ENCODE results near the gene PRPH. TPM values are rescaled to one million over a fixed set of nuclear protein-coding genes. Genes with fewer than 3 reads are reported as not detected.

Gene PRPH
- total RNA-seq, 1 donor from 2014 or later, result 17.2 TPM

- intact Hi-C loops (cut with DNase I), result no loop called here
- Histone ChIP-seq H3K36me3 (no peaks in the 10 kb centered on the region), H3K27me3 (no peaks in the 10 kb centered on the region), H3K9me3 (no peaks in the 10 kb centered on the region), H3K4me3 (no peak overlapping the region), H3K27ac (no peak overlapping the region), H3K4me1 (peaks cover 10% of the 10 kb centered on the region)
- DNase-seq (ENCODE audit: extremely low spot score in 2 of 2), result no peak
- TF ChIP-seq POLR2A (IDR thresholded peaks at IDR 0.05), result no peak
- TF ChIP-seq CTCF (IDR thresholded peaks at IDR 0.05), result no peak
- TF ChIP-seq POLR2AphosphoS5 (IDR thresholded peaks at IDR 0.05; ENCODE audit: insufficient read depth in 1 of 2, low read depth in 1 of 2), result no peak
These were observed 35.5 kb upstream of the PRPH start for GRCh38 chr12:49259452-49259851.

DNA sequence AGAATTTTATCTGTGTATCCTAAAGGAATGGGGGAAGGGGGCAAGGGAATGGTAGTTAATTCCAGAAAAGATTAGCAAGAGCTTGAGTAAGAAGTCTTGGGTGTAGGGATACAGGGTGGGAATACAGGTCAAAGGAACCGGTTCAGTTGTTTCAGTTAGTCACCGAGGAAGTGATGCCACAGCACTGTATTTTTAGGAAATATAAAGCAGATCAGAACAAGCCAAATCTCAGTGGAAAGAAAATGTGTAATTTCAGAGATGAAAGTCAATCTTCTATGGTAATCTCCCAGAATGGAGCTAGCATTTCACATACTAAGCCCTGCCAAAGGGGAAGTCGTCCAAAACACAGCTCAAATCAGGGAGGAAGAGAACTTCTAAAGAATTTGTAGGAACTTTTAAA, 34.8 kb upstream of the PRPH start:
- Histone ChIP-seq H3K36me3 (no peaks in the 10 kb centered on the region), H3K27ac (peak overlapping the region; percentile 1), H3K4me3 (no peak overlapping the region), H3K4me1 (peaks cover 10% of the 10 kb centered on the region), H3K27me3 (no peaks in the 10 kb centered on the region), H3K9me3 (no peaks in the 10 kb centered on the region)
- DNase-seq (ENCODE audit: extremely low spot score in 2 of 2), result no peak
- intact Hi-C loops (cut with DNase I), result no loop called here
- TF ChIP-seq CTCF (IDR thresholded peaks at IDR 0.05), result no peak

- no peak for TF ChIP-seq CTCF (IDR thresholded peaks at IDR 0.05)
- no peak for TF ChIP-seq POLR2A (IDR thresholded peaks at IDR 0.05)
- no peak for TF ChIP-seq POLR2AphosphoS5 (IDR thresholded peaks at IDR 0.05; ENCODE audit: insufficient read depth in 1 of 2, low read depth in 1 of 2)
- H3K9me3 ChIP-seq, result no peaks in the 10 kb centered on the region
- no peak for DNase-seq (ENCODE audit: extremely low spot score in 2 of 2)
- intact Hi-C loops (cut with DNase I), result no loop called here
- peak overlapping the region; percentile 1 for H3K27ac ChIP-seq
- no peak overlapping the region for H3K4me3 ChIP-seq
- no peaks in the 10 kb centered on the region for H3K36me3 ChIP-seq
- peaks cover 10% of the 10 kb centered on the region for H3K4me1 ChIP-seq
- no peaks in the 10 kb centered on the region for H3K27me3 ChIP-seq
These were observed 34.2 kb upstream of the PRPH start for GRCh38 chr12:49260571-49261363.

DNA sequence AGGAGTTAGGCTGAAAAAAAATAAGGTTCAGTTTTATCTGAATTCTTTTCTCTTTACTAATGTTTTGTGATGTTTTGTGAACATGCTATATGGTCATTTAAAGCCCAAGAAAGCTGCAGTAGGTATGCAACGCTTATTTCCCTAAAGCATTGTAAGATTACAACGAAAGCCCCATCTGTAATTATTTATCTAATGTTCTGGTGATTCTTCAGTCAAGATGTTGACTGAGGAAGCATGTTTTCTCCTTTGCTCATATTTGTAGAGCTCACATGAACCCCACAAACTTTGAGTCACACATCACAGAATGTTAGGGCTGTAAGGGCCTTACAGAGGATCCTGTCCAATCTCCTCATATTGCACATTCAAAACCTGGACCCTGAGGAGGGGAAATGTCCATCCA, 33.2 kb upstream of the PRPH start:
- DNase-seq (ENCODE audit: extremely low spot score in 2 of 2), result no peak
- Histone ChIP-seq H3K27me3 (no peaks in the 10 kb centered on the region), H3K9me3 (no peaks in the 10 kb centered on the region), H3K36me3 (no peaks in the 10 kb centered on the region), H3K4me3 (no peak overlapping the region), H3K4me1 (peaks cover 12% of the 10 kb centered on the region), H3K27ac (no peak overlapping the region)
- TF ChIP-seq POLR2A (IDR thresholded peaks at IDR 0.05), result no peak
- no peak for TF ChIP-seq POLR2AphosphoS5 (IDR thresholded peaks at IDR 0.05; ENCODE audit: insufficient read depth in 1 of 2, low read depth in 1 of 2)
- TF ChIP-seq CTCF (IDR thresholded peaks at IDR 0.05), result no peak
- intact Hi-C loops (cut with DNase I), result no loop called here

DNA sequence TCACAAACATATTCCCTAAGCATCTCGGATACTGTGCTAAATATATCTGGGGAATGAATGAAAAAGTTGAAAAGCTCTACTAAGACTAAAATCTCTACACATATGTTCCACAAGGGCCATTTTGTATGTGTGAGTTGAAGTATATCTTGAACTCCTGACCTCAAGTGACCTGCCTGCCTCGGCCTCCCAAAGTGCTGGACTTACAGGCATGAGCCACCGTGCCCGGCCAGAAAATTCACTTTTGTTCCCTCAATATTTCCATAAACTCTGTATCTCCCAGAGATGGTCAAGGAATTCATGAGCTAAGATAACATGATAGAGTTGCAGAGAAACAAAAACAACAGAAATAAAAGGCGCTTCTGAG, 31.6 kb upstream of the PRPH start:
- H3K27me3 ChIP-seq, result no peaks in the 10 kb centered on the region
- H3K27ac ChIP-seq, result no peak overlapping the region
- TF ChIP-seq CTCF (IDR thresholded peaks at IDR 0.05) (no peak), POLR2AphosphoS5 (IDR thresholded peaks at IDR 0.05; ENCODE audit: insufficient read depth in 1 of 2, low read depth in 1 of 2) (no peak)
- H3K4me3 ChIP-seq, result no peak overlapping the region
- no peaks in the 10 kb centered on the region for H3K9me3 ChIP-seq
- no peaks in the 10 kb centered on the region for H3K36me3 ChIP-seq
- H3K4me1 ChIP-seq, result peaks cover 29% of the 10 kb centered on the region
- intact Hi-C loops (cut with DNase I), result no loop called here
- no peak for DNase-seq (ENCODE audit: extremely low spot score in 2 of 2)

All from vagina (tissue), 2 donors.